Nephron progenitor cell (in vitro differentiated cells): ENCODE data around the gene ERCC3.

Experiments used
- DNase-seq: peaks from one replicate; pipeline ENCODE4 v3.0.0; 2021
- H3K27ac Mint-ChIP-seq: 2 replicates; pipeline ENCODE4 v1.8.0; 2021; ENCODE audit warnings: mild to moderate bottlenecking, moderate library complexity, mixed read lengths
- H3K27me3 Mint-ChIP-seq: 2 replicates; pipeline ENCODE4 v1.8.0; 2021; ENCODE audit warnings: mild to moderate bottlenecking, low read depth, mixed read lengths; ENCODE audit not compliant: poor library complexity
- H3K36me3 Mint-ChIP-seq: 2 replicates; pipeline ENCODE4 v1.8.0; 2021; ENCODE audit warnings: low read depth, mixed read lengths
- H3K4me1 Mint-ChIP-seq: 2 replicates; pipeline ENCODE4 v1.8.0; 2021; ENCODE audit warnings: mixed read lengths
- H3K4me3 Mint-ChIP-seq: 2 replicates; pipeline ENCODE4 v1.8.0; 2021; ENCODE audit warnings: mild to moderate bottlenecking, moderate library complexity, mixed read lengths
- H3K9me3 Mint-ChIP-seq: 2 replicates; pipeline ENCODE4 v1.8.0; 2021; ENCODE audit warnings: mild to moderate bottlenecking, moderate library complexity, mixed read lengths
- CTCF ChIP-seq: fragments of 200-600 bp; sonication (generic); IDR thresholded peaks from 2 replicates; pipeline ENCODE4 v1.5.0; 2021; ENCODE audit warnings: antibody characterized with exemption

Gene ERCC3

GRCh38 chr2:127314193-127314988, 20.4 kb upstream of the ERCC3 start:
- no peak for DNase-seq
- no peak for TF ChIP-seq CTCF
- Mint-ChIP-seq H3K9me3 (no peaks in the 10 kb centered on the region), H3K4me1 (no peaks in the 10 kb centered on the region), H3K36me3 (peaks cover 69% of the 10 kb centered on the region), H3K4me3 (no peak overlapping the region), H3K27ac (no peak overlapping the region), H3K27me3 (no peaks in the 10 kb centered on the region)

- DNase-seq: no peak
- H3K36me3 Mint-ChIP-seq: peaks cover 65% of the 10 kb centered on the region
- no peak overlapping the region for H3K4me3 Mint-ChIP-seq
- no peaks in the 10 kb centered on the region for H3K27me3 Mint-ChIP-seq
- H3K27ac Mint-ChIP-seq: no peak overlapping the region
- no peak for TF ChIP-seq CTCF
- no peaks in the 10 kb centered on the region for H3K4me1 Mint-ChIP-seq
- no peaks in the 10 kb centered on the region for H3K9me3 Mint-ChIP-seq
Observed at GRCh38 chr2:127313406-127313805, 19.5 kb upstream of the ERCC3 start.

GRCh38 chr2:127310980-127311379, 17.0 kb upstream of the ERCC3 start:
- Mint-ChIP-seq H3K36me3 (peaks cover 52% of the 10 kb centered on the region), H3K4me1 (no peaks in the 10 kb centered on the region), H3K9me3 (no peaks in the 10 kb centered on the region), H3K27me3 (no peaks in the 10 kb centered on the region), H3K27ac (peak overlapping the region; percentile 19), H3K4me3 (no peak overlapping the region)
- DNase-seq: no peak
- no peak for TF ChIP-seq CTCF

GRCh38 chr2:127309468-127309867, 15.5 kb upstream of the ERCC3 start:
- H3K36me3 Mint-ChIP-seq: peaks cover 45% of the 10 kb centered on the region
- H3K27me3 Mint-ChIP-seq: no peaks in the 10 kb centered on the region
- no peaks in the 10 kb centered on the region for H3K9me3 Mint-ChIP-seq
- no peak overlapping the region for H3K4me3 Mint-ChIP-seq
- H3K27ac Mint-ChIP-seq: no peak overlapping the region
- no peak for TF ChIP-seq CTCF
- no peaks in the 10 kb centered on the region for H3K4me1 Mint-ChIP-seq
- no peak for DNase-seq

GRCh38 chr2:127308586-127309138, 14.7 kb upstream of the ERCC3 start:
- H3K27me3 Mint-ChIP-seq: no peaks in the 10 kb centered on the region
- TF ChIP-seq CTCF: no peak
- H3K27ac Mint-ChIP-seq: peak overlapping the region; percentile 71
- H3K36me3 Mint-ChIP-seq: peaks cover 39% of the 10 kb centered on the region
- H3K9me3 Mint-ChIP-seq: no peaks in the 10 kb centered on the region
- H3K4me3 Mint-ChIP-seq: no peak overlapping the region
- H3K4me1 Mint-ChIP-seq: no peaks in the 10 kb centered on the region
- DNase-seq: no peak
